K562 (cell line): ENCODE data around the gene PLEKHN1. TPM values are rescaled to one million over a fixed set of nuclear protein-coding genes. Genes with fewer than 3 reads are reported as not detected.

Source experiments
- C11orf30 ChIP-seq: fragments of 450-650 bp; IDR thresholded peaks from 2 replicates; pipeline ENCODE4 v1.6.1; 2016; ENCODE audit warnings: low read depth, mild to moderate bottlenecking
- CHD2 ChIP-seq: IDR thresholded peaks from 2 replicates; pipeline ENCODE4 v1.6.1; 2011; ENCODE audit warnings: low read depth, low read length
- ELF2 ChIP-seq: fragments of 250-450 bp; sonication (Bioruptor Pico); IDR thresholded peaks from 2 replicates; pipeline ENCODE4 v1.5.0; 2021; ENCODE audit warnings: mild to moderate bottlenecking
- FIP1L1 ChIP-seq: fragments of 200-400 bp; formaldehyde crosslinking; IDR thresholded peaks from 2 replicates; pipeline ENCODE4 v1.6.1; 2018; ENCODE audit warnings: mild to moderate bottlenecking, low read depth, low read length; ENCODE audit not compliant: poor library complexity, severe bottlenecking
- HNRNPLL ChIP-seq: fragments of 200-400 bp; formaldehyde crosslinking; IDR thresholded peaks from 2 replicates; pipeline ENCODE4 v1.6.1; 2017; ENCODE audit warnings: low read length, low read depth, mild to moderate bottlenecking; ENCODE audit not compliant: poor library complexity, severe bottlenecking
- MYC ChIP-seq, 2 experiments: fragments of 250-450 bp in 1 of 2; sonication (Bioruptor Pico) in 1 of 2; IDR thresholded peaks; 2 replicates each; pipeline versions ENCODE4 v1.5.1 to v1.6.1; 2012 to 2021; ENCODE audit warnings: low read depth in 2 of 2, borderline replicate concordance in 1 of 2, improper control_type of control experiment in 1 of 2, low read length in 1 of 2, mild to moderate bottlenecking in 1 of 2, moderate library complexity in 1 of 2
- NFE2 ChIP-seq: IDR thresholded peaks from 2 replicates; pipeline ENCODE4 v1.6.1; 2014; ENCODE audit warnings: antibody characterized with exemption, low read depth
- NR3C1 ChIP-seq: sonication (generic); formaldehyde crosslinking; IDR thresholded peaks from 2 replicates; pipeline ENCODE4 v1.8.1; 2022; ENCODE audit warnings: missing genetic modification reagents
- NR4A1 ChIP-seq, 2 experiments: fragments of 250-450 bp in 1 of 2; fragments of 450-650 bp in 1 of 2; sonication (Bioruptor Pico) in 1 of 2; IDR thresholded peaks; 2 replicates each; pipeline versions ENCODE4 v1.4.0 to v1.6.1; 2016 to 2020; ENCODE audit warnings: mild to moderate bottlenecking in 2 of 2, missing compliant biosample characterization in 1 of 2, missing genetic modification characterization in 1 of 2, moderate library complexity in 1 of 2
- RBM22 ChIP-seq: fragments of 200-400 bp; formaldehyde crosslinking; IDR thresholded peaks from 2 replicates; pipeline ENCODE4 v1.6.1; 2018; ENCODE audit warnings: low read length, low read depth; ENCODE audit not compliant: poor library complexity, severe bottlenecking
- SPI1 ChIP-seq: IDR thresholded peaks from 2 replicates; pipeline ENCODE4 v1.6.1; 2011; ENCODE audit warnings: low read depth, low read length, control low read depth, borderline replicate concordance
- SREBF2 ChIP-seq: sonication (generic); formaldehyde crosslinking; IDR thresholded peaks from 2 replicates; pipeline ENCODE4 v1.4.0; 2020; ENCODE audit warnings: mild to moderate bottlenecking, missing genetic modification reagents
- ZNF41 ChIP-seq: fragments of 250-450 bp; sonication (Bioruptor Pico); conservative IDR thresholded peaks from 2 replicates; pipeline ENCODE4 v1.4.0; 2020; ENCODE audit warnings: mild to moderate bottlenecking
- ZNF431 ChIP-seq: sonication (generic); formaldehyde crosslinking; IDR thresholded peaks from 2 replicates; pipeline ENCODE4 v1.8.0; 2022; ENCODE audit warnings: mild to moderate bottlenecking, missing genetic modification reagents
- ZNF589 ChIP-seq: fragments of 200-800 bp; sonication (Bioruptor generic); IDR thresholded peaks from 2 replicates; pipeline ENCODE4 v1.6.1; 2016; ENCODE audit warnings: low read depth, missing genetic modification characterization, missing compliant biosample characterization
- ZNF696 ChIP-seq: fragments of 250-450 bp; sonication (Bioruptor Pico); conservative IDR thresholded peaks from 2 replicates; pipeline ENCODE4 v1.4.0; 2020; ENCODE audit warnings: mild to moderate bottlenecking, moderate library complexity
- ZNF766 ChIP-seq: fragments of 200-800 bp; sonication (Bioruptor generic); conservative IDR thresholded peaks from 2 replicates; pipeline ENCODE4 v1.6.1; 2016; ENCODE audit warnings: missing genetic modification characterization, missing compliant biosample characterization
- polyA plus RNA-seq, 8 experiments: library from polyadenylated mRNA; depleted of rRNA in 4 of 8; stranded (reverse) in 5 of 8; unstranded in 3 of 8; fragments of >200 nt; fragmentation: Nextera tagmentation in 2 of 8; fragmentation: Illumina TruSeq in 1 of 8; extraction: Ambion mirVana in 2 of 8; extraction: Trizol in 1 of 8; gene quantifications; 2 replicates each; pipeline versions ENCODE4 v1.2.1 to v1.2.3, GENCODE V29; 2011 to 2014; ENCODE audit warnings: inconsistent platforms in 1 of 8, missing spikeins in 1 of 8
- total RNA-seq, 7 experiments: library from RNA; depleted of rRNA in 6 of 7; stranded (reverse); fragments of >200 nt in 6 of 7; fragmentation: Illumina TruSeq in 2 of 7; extraction: Trizol in 2 of 7; gene quantifications; 2 replicates each; pipeline versions ENCODE4 v1.2.1 to v1.2.3, GENCODE V29; 2011 to 2021; ENCODE audit warnings: low replicate concordance in 1 of 7
- TF ChIP-seq, protein P1 (sequence below): sonication (generic); IDR thresholded peaks from 2 replicates; pipeline ENCODE4 v1.6.1; 2016
- TF ChIP-seq, protein P2 (sequence below), 2 experiments: fragments of 450-650 bp; IDR thresholded peaks; 2 replicates each; pipeline ENCODE4 v1.6.1; 2018; ENCODE audit warnings: mild to moderate bottlenecking in 2 of 2, low read depth in 1 of 2; ENCODE audit not compliant: partially characterized antibody in 2 of 2
- TF ChIP-seq, protein P3 (sequence below), 2 experiments: IDR thresholded peaks; 2 replicates each; pipeline ENCODE4 v1.6.1; 2011; ENCODE audit warnings: borderline replicate concordance in 1 of 2, control low read depth in 1 of 2, low read depth in 1 of 2, low read length in 1 of 2, mild to moderate bottlenecking in 1 of 2, mixed read lengths in 1 of 2, moderate library complexity in 1 of 2; ENCODE audit not compliant: insufficient read depth in 1 of 2, insufficient read length in 1 of 2, poor library complexity in 1 of 2, severe bottlenecking in 1 of 2; ENCODE audit errors: extremely low read depth in 1 of 2

The PLEKHN1 gene
- total and polyA plus RNA-seq, 9 of the 15 experiments (the other 6 are each of a cell fraction or from before 2014, with no cell fraction given) = 0.07 to 1.5 (median 0.13) TPM; not detected in 2

DNA sequence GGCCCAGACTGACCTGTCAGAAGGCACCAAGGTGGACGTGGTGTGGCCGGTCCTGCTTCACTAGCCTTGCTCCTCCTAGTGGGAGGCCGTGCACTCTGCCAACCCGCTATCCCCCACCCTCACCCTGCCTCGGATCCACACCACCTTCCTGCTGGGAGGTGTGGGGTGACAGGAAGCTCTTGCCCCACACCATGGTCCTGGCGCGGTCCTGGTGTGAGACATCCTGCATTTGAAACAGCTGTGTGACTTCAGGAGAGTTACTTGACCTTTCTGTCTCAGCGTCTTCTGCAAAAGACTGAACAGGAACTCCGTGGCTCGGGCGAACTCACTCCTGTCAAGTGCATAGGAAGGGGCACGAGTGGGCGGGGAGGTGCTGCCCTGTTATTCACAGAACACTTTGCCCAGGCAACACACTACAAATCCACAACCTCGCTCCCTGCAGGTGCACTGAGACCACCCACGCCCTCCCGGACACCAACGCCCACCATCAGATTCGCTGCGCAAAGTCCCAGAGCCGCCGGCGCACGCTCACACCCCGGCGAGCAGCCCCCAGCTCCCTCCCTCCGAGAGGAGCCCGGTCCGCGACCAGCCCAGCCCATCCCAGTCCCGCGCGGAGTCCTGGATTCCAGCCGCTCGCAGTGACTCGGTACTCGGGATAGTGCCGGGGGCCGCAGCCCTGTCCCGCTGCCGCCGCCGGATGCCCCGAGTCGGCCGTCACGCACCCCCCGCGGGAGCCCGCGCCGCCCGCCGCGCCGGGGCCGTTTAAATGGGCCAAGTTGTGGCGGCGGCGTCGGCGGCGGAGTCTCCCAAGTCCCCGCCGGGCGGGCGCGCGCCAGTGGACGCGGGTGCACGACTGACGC, 42.9 kb upstream of the PLEKHN1 start, which contains the start of gene SAMD11 (continued):
- TF ChIP-seq FIP1L1 (peak; percentile 56), ZNF41 (CRISPR knock-in tag) (no peak), ELF2 (no peak), NFE2 (peak; percentile 27; the same call in 1 of the 2 replicates), SREBF2 (no peak), ZNF766 (CRISPR knock-in tag) (no peak), HNRNPLL (peak; percentile 32), ZNF431 (CRISPR knock-in tag) (no peak), MYC (IDR thresholded peaks at IDR 0.05; ENCODE audit: low read depth, low read length) (no peak), MYC (CRISPR knock-in tag; IDR thresholded peaks at IDR 0.05; ENCODE audit: borderline replicate concordance, low read depth) (no peak), RBM22 (peak; percentile 87), NR3C1 (CRISPR knock-in tag) (no peak), SPI1 (no peak), NR4A1 (CRISPR knock-in tag; IDR thresholded peaks at IDR 0.05) (peak; percentile 54; the same call in 1 of the 2 replicates), NR4A1 (tag; IDR thresholded peaks at IDR 0.05) (no peak), CHD2 (no peak), ZNF589 (CRISPR knock-in tag) (no peak), C11orf30 (no peak), ZNF696 (CRISPR knock-in tag) (no peak)
- TF ChIP-seq, protein P1, sequence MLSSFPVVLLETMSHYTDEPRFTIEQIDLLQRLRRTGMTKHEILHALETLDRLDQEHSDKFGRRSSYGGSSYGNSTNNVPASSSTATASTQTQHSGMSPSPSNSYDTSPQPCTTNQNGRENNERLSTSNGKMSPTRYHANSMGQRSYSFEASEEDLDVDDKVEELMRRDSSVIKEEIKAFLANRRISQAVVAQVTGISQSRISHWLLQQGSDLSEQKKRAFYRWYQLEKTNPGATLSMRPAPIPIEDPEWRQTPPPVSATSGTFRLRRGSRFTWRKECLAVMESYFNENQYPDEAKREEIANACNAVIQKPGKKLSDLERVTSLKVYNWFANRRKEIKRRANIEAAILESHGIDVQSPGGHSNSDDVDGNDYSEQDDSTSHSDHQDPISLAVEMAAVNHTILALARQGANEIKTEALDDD = no peak
- TF ChIP-seq, protein P2, sequence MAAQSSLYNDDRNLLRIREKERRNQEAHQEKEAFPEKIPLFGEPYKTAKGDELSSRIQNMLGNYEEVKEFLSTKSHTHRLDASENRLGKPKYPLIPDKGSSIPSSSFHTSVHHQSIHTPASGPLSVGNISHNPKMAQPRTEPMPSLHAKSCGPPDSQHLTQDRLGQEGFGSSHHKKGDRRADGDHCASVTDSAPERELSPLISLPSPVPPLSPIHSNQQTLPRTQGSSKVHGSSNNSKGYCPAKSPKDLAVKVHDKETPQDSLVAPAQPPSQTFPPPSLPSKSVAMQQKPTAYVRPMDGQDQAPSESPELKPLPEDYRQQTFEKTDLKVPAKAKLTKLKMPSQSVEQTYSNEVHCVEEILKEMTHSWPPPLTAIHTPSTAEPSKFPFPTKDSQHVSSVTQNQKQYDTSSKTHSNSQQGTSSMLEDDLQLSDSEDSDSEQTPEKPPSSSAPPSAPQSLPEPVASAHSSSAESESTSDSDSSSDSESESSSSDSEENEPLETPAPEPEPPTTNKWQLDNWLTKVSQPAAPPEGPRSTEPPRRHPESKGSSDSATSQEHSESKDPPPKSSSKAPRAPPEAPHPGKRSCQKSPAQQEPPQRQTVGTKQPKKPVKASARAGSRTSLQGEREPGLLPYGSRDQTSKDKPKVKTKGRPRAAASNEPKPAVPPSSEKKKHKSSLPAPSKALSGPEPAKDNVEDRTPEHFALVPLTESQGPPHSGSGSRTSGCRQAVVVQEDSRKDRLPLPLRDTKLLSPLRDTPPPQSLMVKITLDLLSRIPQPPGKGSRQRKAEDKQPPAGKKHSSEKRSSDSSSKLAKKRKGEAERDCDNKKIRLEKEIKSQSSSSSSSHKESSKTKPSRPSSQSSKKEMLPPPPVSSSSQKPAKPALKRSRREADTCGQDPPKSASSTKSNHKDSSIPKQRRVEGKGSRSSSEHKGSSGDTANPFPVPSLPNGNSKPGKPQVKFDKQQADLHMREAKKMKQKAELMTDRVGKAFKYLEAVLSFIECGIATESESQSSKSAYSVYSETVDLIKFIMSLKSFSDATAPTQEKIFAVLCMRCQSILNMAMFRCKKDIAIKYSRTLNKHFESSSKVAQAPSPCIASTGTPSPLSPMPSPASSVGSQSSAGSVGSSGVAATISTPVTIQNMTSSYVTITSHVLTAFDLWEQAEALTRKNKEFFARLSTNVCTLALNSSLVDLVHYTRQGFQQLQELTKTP (IDR thresholded peaks at IDR 0.05; ENCODE audit: low read depth in 1 of 2, partially characterized antibody in 2 of 2) = no peak
- TF ChIP-seq, protein P3, sequence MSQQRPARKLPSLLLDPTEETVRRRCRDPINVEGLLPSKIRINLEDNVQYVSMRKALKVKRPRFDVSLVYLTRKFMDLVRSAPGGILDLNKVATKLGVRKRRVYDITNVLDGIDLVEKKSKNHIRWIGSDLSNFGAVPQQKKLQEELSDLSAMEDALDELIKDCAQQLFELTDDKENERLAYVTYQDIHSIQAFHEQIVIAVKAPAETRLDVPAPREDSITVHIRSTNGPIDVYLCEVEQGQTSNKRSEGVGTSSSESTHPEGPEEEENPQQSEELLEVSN (IDR thresholded peaks at IDR 0.05; ENCODE audit: borderline replicate concordance in 1 of 2, extremely low read depth in 1 of 2, insufficient read depth in 1 of 2, insufficient read length in 1 of 2, low read depth in 1 of 2, low read length in 1 of 2, poor library complexity in 1 of 2, severe bottlenecking in 1 of 2) = peak in 1 of 2 experiments; percentile 45
